ENCODE results near the gene TLK2.
"Not testable (repeated sequence)": the region's sequence is repeated elsewhere in the genome, so short reads cannot be mapped to it uniquely, and the experiment has no call there.

DNA sequence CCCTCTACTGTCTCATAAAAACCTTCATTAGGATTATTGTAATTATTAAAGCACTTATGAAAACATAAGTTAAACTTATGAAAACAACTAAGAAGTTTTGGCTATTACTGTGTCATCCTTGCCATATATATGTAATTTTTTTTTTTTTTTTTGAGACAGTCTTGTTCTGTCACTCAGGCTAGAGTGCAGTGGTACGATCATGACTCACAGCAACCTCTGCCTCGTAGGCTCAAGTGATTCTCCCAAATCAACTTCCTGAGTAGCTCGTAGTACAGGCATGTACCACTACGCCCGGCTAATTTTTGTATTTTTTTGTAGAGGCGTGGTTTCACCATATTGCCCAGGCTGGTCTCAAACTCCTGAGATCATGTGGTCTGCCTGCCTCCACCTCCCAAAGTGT is 46.7 kb downstream of the TLK2 start:
- TF ChIP-seq POLR2A, CTCF (IDR thresholded peaks at IDR 0.05): not testable (repeated sequence)
